Measurements from ENCODE around the gene MMEL1.

DNA sequence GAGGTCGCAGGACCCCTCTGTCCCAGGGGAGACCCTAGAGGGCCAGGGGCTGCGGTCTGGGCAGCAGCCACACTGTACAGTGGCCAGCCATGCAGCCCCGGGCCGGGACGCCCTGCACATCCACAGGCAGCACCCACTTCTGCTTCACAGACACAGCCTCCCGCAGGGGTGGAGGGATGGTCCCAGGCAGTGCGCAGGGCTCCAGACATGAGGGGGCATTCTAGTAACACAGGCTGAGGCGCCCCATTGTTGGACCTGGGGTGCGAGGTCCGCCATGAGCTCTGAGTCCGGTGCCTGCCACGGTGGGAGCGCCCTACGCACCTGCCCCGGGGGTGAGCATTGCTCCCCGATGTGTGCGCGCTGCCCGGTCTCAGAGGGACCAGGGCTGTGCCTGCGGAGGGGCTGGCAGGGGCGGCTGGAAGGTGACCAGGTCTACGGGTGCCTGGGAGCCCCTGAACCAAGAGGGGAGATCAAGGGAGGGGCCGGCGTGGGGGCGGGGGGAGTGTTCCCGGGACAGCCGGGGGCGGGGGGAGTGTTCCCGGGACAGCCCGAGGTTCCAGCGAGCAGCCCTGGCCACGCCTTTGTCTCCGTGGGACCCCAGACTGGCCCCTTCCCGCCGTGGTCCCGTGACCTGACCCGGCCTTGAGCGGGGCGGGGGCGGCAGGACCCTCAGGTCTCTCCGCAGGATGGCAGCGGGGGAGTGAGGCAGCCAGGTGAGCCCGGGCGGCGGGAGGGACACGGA lies 4.5 kb downstream of the MMEL1 start:
- TF ChIP-seq CTCF (IDR thresholded peaks at IDR 0.05) (no peak), POLR2A (IDR thresholded peaks at IDR 0.05) (no peak)

All from heart left ventricle (tissue), 13 donors.